Vagina (tissue), 2 donors: Measurements from ENCODE around the gene SLC1A1.

ENCODE experiments used
- CTCF ChIP-seq, 3 experiments: fragments of 450-650 bp in 2 of 3; fragments of 200-600 bp in 1 of 3; sonication (generic) in 1 of 3; IDR thresholded peaks; one replicate each; pipeline ENCODE4 v1.5.1; 2017 to 2019; ENCODE audit warnings: antibody characterized with exemption in 3 of 3, mild to moderate bottlenecking in 2 of 3, moderate library complexity in 2 of 3
- POLR2A ChIP-seq, 2 donors: fragments of 450-650 bp; IDR thresholded peaks; one replicate each; pipeline ENCODE4 v1.6.1; 2017; ENCODE audit warnings: antibody characterized with exemption in 2 of 2, mild to moderate bottlenecking in 2 of 2, moderate library complexity in 2 of 2
- POLR2AphosphoS5 ChIP-seq, 2 donors: sonication (generic); formaldehyde crosslinking; IDR thresholded peaks; one replicate each; pipeline ENCODE4 v1.9.0; 2017; ENCODE audit warnings: antibody characterized with exemption in 2 of 2, mild to moderate bottlenecking in 2 of 2, low read depth in 1 of 2; ENCODE audit not compliant: insufficient read depth in 1 of 2

- TF ChIP-seq CTCF (IDR thresholded peaks at IDR 0.05) (no peak), POLR2AphosphoS5 (IDR thresholded peaks at IDR 0.05; ENCODE audit: insufficient read depth in 1 of 2, low read depth in 1 of 2) (no peak), POLR2A (IDR thresholded peaks at IDR 0.05) (no peak)
Observed at GRCh38 chr9:4499917-4500316, 9.6 kb downstream of the SLC1A1 start.
